Activated CD8-positive, alpha-beta T cell treated with anti-CD3 and anti-CD28 coated beads, Interleukin-2, amount 10 ng/mL, durations not matched to agents 7 days and 5 days (primary cell): ENCODE data around the gene C1QTNF2. TPM values are rescaled to one million over a fixed set of nuclear protein-coding genes. Genes with fewer than 3 reads are reported as not detected.

Experiments used
- total RNA-seq, 2 experiments: library from RNA; stranded (reverse); gene quantifications; one replicate each; pipeline ENCODE4 v1.2.3, GENCODE V29; 2021

Gene C1QTNF2
- total RNA-seq, 2 experiments from 2014 or later, result not detected

Other genes starting within 250 kb of the C1QTNF2 start
- gene FABP6, start 141.1 kb downstream of the C1QTNF2 start, total RNA-seq, result not detected
- gene CCNJL, start 58.1 kb downstream of the C1QTNF2 start, total RNA-seq, result under 1 TPM in 1 of 2 experiments, not detected in 1; 0.23 TPM
- gene FAM200C, start 29.4 kb upstream of the C1QTNF2 start, total RNA-seq, result under 1 TPM; 0.29 to 0.45 TPM
- 10 to 100 TPM; 41.0 to 46.9 TPM for gene SLU7, start 48.5 kb upstream of the C1QTNF2 start, total RNA-seq
- 100 to 1,000 TPM; 138 to 140 TPM for gene PTTG1, start 51.2 kb upstream of the C1QTNF2 start, total RNA-seq